Adrenal gland (tissue), 12 donors: ENCODE results near the gene FUT8. TPM values are rescaled to one million over a fixed set of nuclear protein-coding genes. Genes with fewer than 3 reads are reported as not detected.

Source experiments
- DNase-seq, 7 donors: peaks; one replicate each; pipeline ENCODE4 v3.0.0-alpha.2; 2019 to 2020
- H3K27ac ChIP-seq, 5 donors: fragments of 200-600 bp; sonication (generic) in 4 of 5; 1 replicate in 3 of 5; 2 replicates in 2 of 5; pipeline versions ENCODE4 v1.5.1 to v1.8.0; 2016 to 2020; ENCODE audit warnings: mild to moderate bottlenecking in 1 of 5
- H3K27me3 ChIP-seq: fragments of 200-600 bp; 2 replicates; pipeline ENCODE4 v1.8.0; 2021
- H3K36me3 ChIP-seq, 2 donors: fragments of 200-600 bp; replicated peaks in 1 of 2; 1 replicate in 1 of 2; 2 replicates in 1 of 2; pipeline versions ENCODE4 v1.5.1 to v1.8.0; 2018 to 2022
- H3K4me1 ChIP-seq, 2 donors: fragments of 200-600 bp; replicated peaks in 1 of 2; 1 replicate in 1 of 2; 2 replicates in 1 of 2; pipeline versions ENCODE4 v1.5.1 to v1.8.0; 2018 to 2021
- H3K4me3 ChIP-seq, 4 donors: fragments of 200-600 bp; sonication (generic) in 3 of 4; one replicate each; pipeline ENCODE4 v1.5.1; 2016 to 2018
- H3K9me3 ChIP-seq, 3 donors: fragments of 200-600 bp; sonication (generic) in 1 of 3; replicated peaks in 1 of 3; 1 replicate in 2 of 3; 2 replicates in 1 of 3; pipeline versions ENCODE4 v1.5.1 to v1.8.0; 2016 to 2021
- CTCF ChIP-seq, 6 experiments: fragments of 450-650 bp in 4 of 6; fragments of 200-600 bp in 2 of 6; sonication (generic) in 1 of 6; IDR thresholded peaks; 1 replicate in 5 of 6; 2 replicates in 1 of 6; pipeline versions ENCODE4 v1.5.1 to v1.8.0; 2016 to 2021; ENCODE audit warnings: antibody characterized with exemption in 6 of 6, mild to moderate bottlenecking in 2 of 6, moderate library complexity in 1 of 6
- POLR2A ChIP-seq, 2 donors: fragments of 450-650 bp; IDR thresholded peaks; one replicate each; pipeline ENCODE4 v1.6.1; 2017; ENCODE audit warnings: antibody characterized with exemption in 2 of 2, mild to moderate bottlenecking in 2 of 2, moderate library complexity in 1 of 2
- WGBS, 4 donors: extraction: QIAGEN DNeasy Blood & Tissue Kit in 2 of 4; methylation state at CpG; one replicate each; pipeline versions ENCODE4 v1.1.5 to v1.1.7; 2013 to 2017; 5-methylcytosine and 5-hydroxymethylcytosine counted together
- intact Hi-C, 2 donors: fragments of 100-400 bp; cut with DNase I; formaldehyde crosslinking; loops; one replicate each; pipeline versions ENCODE4 v1.14.1 to v1.15.0; 2022 to 2023
- polyA plus RNA-seq, 3 donors: library from polyadenylated mRNA; stranded (reverse); fragments of 200-250 nt in 2 of 3; fragments of 350-450 nt in 1 of 3; fragmentation: Illumina TruSeq in 1 of 3; extraction: RNeasy Lipid Tissue Mini Kit (QIAGEN cat#74804) in 1 of 3; gene quantifications; one replicate each; pipeline ENCODE4 v1.2.3, GENCODE V29; 2013 to 2014
- total RNA-seq, 9 donors: library from RNA; depleted of rRNA in 4 of 9; stranded (reverse); fragments of >200 nt in 4 of 9; fragments of 120-200 nt in 1 of 9; fragmentation: NEBNext Ultra II Directional in 1 of 9; extraction: Animal tissue kit (Norgen Biotek cat#: 25700) in 1 of 9; gene quantifications; one replicate each; pipeline versions ENCODE4 v1.1.0 to v1.2.4, GENCODE V29; 2013 to 2023
- donor health status: healthy with polysubstance abuse.
- donor health status: Bipolar disorder and iron deficiency.
- donor health status: DM: yes; HTN: yes; CAD: no.
- donor health status: DM: no; HTN: no; CAD: no.
- donor health status: DM: no; HTN: no; CAD: no.
- donor health status: DM: yes; HTN: yes; CAD: no.

Gene FUT8
- total and polyA plus RNA-seq, 12 donors, result 7.8 to 32.1 (median 21.1) TPM

DNA sequence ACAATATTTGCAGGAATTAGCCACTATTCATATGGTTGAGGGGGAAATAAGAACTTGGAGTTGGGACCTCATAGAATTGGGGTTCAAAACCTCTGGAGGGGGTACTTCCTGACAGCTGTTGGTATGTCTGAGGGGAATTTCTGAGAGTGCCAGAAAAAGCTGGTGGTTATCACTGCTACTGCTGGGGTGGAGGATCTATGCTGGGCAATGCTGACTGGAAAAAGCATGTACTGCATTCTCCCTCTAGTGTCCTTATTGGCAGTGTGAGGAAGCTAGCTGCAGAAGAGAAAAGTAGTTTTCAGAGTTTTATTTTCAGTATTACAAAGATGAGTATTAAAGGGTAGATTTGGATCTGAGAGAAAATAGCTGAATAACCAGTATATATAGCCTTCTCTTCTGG, 88.8 kb downstream of the FUT8 start:
- Histone ChIP-seq H3K4me1 (peaks cover 0 to 14% of the 10 kb centered on the region in 2 donors), H3K4me3 (no peak overlapping the region), H3K36me3 (no peaks in the 10 kb centered on the region), H3K27me3 (no peaks in the 10 kb centered on the region), H3K9me3 (no peaks in the 10 kb centered on the region), H3K27ac (no peak overlapping the region)
- TF ChIP-seq CTCF (IDR thresholded peaks at IDR 0.05), result no peak
- TF ChIP-seq POLR2A (IDR thresholded peaks at IDR 0.05), result no peak
- intact Hi-C loops, result no loop called here
- no peak for DNase-seq

DNA sequence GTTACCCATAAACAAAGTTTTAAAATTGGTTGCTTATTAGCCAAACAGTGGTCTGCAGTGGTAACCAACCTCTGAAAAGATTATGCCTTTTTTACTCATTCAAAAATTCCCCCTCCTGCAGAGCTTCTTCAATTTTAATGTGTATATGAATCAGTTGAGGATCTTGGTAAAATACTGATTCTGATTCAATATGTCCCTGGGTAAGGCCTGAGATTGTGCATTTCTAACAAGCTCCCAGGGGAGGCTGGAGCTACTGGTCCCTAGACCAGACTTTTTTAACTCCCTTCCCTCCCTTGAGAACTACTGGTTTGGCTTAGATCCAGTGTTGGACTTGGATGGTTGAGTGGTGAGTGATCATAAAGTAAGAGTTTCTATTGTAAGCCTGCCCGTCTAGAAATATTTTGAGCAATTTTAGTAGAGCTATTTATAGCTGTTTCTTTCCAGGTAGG, 90.2 kb downstream of the FUT8 start:
- TF ChIP-seq CTCF (IDR thresholded peaks at IDR 0.05) (no peak), POLR2A (IDR thresholded peaks at IDR 0.05) (no peak)
- intact Hi-C loops, result no loop called here
- WGBS, 4 donors, result 56 to 82% (median 66%) methylated on average over 1 of the region's 1 CpG

GRCh38 chr14:65503771-65504170, 91.2 kb downstream of the FUT8 start:
- H3K9me3 ChIP-seq, result no peaks in the 10 kb centered on the region
- TF ChIP-seq POLR2A (IDR thresholded peaks at IDR 0.05) (no peak), CTCF (IDR thresholded peaks at IDR 0.05) (no peak)
- H3K36me3 ChIP-seq, result no peaks in the 10 kb centered on the region
- H3K27ac ChIP-seq, result no peak overlapping the region
- intact Hi-C loops, result no loop called here
- 89 to 94% (median 92%) methylated on average over 3 of the region's 3 CpGs for WGBS, 4 donors
- H3K4me1 ChIP-seq, result peaks cover 0 to 5% of the 10 kb centered on the region in 2 donors
- no peak for DNase-seq
- H3K27me3 ChIP-seq, result no peaks in the 10 kb centered on the region
- H3K4me3 ChIP-seq, result no peak overlapping the region

More for the DNA sequence above, 90.2 kb downstream of the FUT8 start:
- Histone ChIP-seq H3K27ac (no peak overlapping the region), H3K9me3 (no peaks in the 10 kb centered on the region), H3K36me3 (no peaks in the 10 kb centered on the region), H3K4me3 (no peak overlapping the region), H3K27me3 (no peaks in the 10 kb centered on the region), H3K4me1 (peaks cover 5 to 9% of the 10 kb centered on the region in 2 donors)
- no peak for DNase-seq

- H3K4me1 ChIP-seq, result peaks cover 0 to 5% of the 10 kb centered on the region in 2 donors
- H3K27me3 ChIP-seq, result no peaks in the 10 kb centered on the region
- DNase-seq, result no peak
- intact Hi-C loops, result no loop called here
- no peak overlapping the region for H3K4me3 ChIP-seq
- no peaks in the 10 kb centered on the region for H3K9me3 ChIP-seq
- TF ChIP-seq POLR2A (IDR thresholded peaks at IDR 0.05) (no peak), CTCF (IDR thresholded peaks at IDR 0.05) (no peak)
- 42 to 54% (median 51%) methylated on average over 6 of the region's 6 CpGs for WGBS, 4 donors
- H3K27ac ChIP-seq, result no peak overlapping the region
- H3K36me3 ChIP-seq, result no peaks in the 10 kb centered on the region
Observed at GRCh38 chr14:65506801-65507200, 94.3 kb downstream of the FUT8 start.
